Nephron progenitor cell (in vitro differentiated cells): ENCODE results near the gene SLC25A51.

ENCODE experiments used
- DNase-seq: peaks from one replicate; pipeline ENCODE4 v3.0.0; 2021
- H3K27ac Mint-ChIP-seq: 2 replicates; pipeline ENCODE4 v1.8.0; 2021; ENCODE audit warnings: mild to moderate bottlenecking, moderate library complexity, mixed read lengths
- H3K27me3 Mint-ChIP-seq: 2 replicates; pipeline ENCODE4 v1.8.0; 2021; ENCODE audit warnings: mild to moderate bottlenecking, low read depth, mixed read lengths; ENCODE audit not compliant: poor library complexity
- H3K36me3 Mint-ChIP-seq: 2 replicates; pipeline ENCODE4 v1.8.0; 2021; ENCODE audit warnings: low read depth, mixed read lengths
- H3K4me1 Mint-ChIP-seq: 2 replicates; pipeline ENCODE4 v1.8.0; 2021; ENCODE audit warnings: mixed read lengths
- H3K4me3 Mint-ChIP-seq: 2 replicates; pipeline ENCODE4 v1.8.0; 2021; ENCODE audit warnings: mild to moderate bottlenecking, moderate library complexity, mixed read lengths
- H3K9me3 Mint-ChIP-seq: 2 replicates; pipeline ENCODE4 v1.8.0; 2021; ENCODE audit warnings: mild to moderate bottlenecking, moderate library complexity, mixed read lengths
- CTCF ChIP-seq: fragments of 200-600 bp; sonication (generic); IDR thresholded peaks from 2 replicates; pipeline ENCODE4 v1.5.0; 2021; ENCODE audit warnings: antibody characterized with exemption

The SLC25A51 gene

DNA sequence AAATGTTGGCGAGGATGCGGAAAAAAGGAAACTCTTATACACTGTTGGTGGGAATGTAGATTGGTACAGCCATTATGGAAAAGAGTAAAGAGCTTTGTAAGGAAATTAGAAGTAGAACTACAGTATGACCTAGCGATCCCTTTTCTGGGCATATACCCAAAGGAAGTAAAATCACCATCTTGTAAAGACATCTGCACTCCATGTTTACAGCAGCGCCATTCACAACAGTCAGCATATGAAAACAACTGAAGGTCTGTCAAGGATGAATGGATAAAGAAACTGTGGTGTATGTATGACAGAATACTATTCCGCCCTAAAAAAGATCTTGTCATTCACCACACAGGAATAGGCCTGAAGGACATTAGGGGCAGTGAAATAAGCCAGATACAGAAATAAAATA, 27.7 kb upstream of the SLC25A51 start:
- H3K36me3 Mint-ChIP-seq, result peaks cover 17% of the 10 kb centered on the region
- no peak for TF ChIP-seq CTCF
- peaks cover 25% of the 10 kb centered on the region for H3K4me1 Mint-ChIP-seq
- no peak overlapping the region for H3K4me3 Mint-ChIP-seq
- DNase-seq, result no peak
- no peaks in the 10 kb centered on the region for H3K27me3 Mint-ChIP-seq
- H3K27ac Mint-ChIP-seq, result no peak overlapping the region
- peaks cover 8% of the 10 kb centered on the region for H3K9me3 Mint-ChIP-seq

DNA sequence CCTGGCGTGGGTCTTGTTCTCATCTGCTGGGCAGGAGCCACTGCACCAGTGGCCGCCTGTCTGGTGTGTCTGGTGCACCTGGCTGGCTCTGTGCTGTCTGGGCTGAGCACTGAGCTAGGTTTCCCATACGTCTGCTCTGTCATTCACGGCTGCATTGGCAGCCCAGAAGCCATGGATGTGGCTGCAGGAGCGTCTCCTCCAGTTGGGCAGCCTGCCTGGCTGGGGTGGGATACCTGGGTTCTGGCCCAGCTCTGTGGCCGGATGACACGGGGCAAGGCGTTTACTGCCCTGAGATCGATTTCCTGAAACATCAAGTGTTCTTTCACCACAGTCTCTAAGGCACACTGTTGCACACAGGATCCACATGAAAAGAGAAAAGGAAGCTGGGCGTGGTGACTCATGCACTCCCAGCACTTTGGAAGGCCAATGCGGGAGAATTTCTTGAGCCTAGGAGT, 25.5 kb upstream of the SLC25A51 start:
- Mint-ChIP-seq H3K4me1 (peaks cover 40% of the 10 kb centered on the region), H3K4me3 (no peak overlapping the region), H3K27ac (no peak overlapping the region), H3K9me3 (peaks cover 8% of the 10 kb centered on the region), H3K36me3 (peaks cover 17% of the 10 kb centered on the region), H3K27me3 (no peaks in the 10 kb centered on the region)
- TF ChIP-seq CTCF, result no peak
- DNase-seq, result no peak

GRCh38 chr9:37928552-37929430, 24.9 kb upstream of the SLC25A51 start:
- DNase-seq, result no peak
- H3K4me3 Mint-ChIP-seq, result no peak overlapping the region
- H3K9me3 Mint-ChIP-seq, result peaks cover 8% of the 10 kb centered on the region
- H3K27me3 Mint-ChIP-seq, result no peaks in the 10 kb centered on the region
- no peak for TF ChIP-seq CTCF
- H3K4me1 Mint-ChIP-seq, result peaks cover 43% of the 10 kb centered on the region
- H3K36me3 Mint-ChIP-seq, result peaks cover 17% of the 10 kb centered on the region
- H3K27ac Mint-ChIP-seq, result no peak overlapping the region

DNA sequence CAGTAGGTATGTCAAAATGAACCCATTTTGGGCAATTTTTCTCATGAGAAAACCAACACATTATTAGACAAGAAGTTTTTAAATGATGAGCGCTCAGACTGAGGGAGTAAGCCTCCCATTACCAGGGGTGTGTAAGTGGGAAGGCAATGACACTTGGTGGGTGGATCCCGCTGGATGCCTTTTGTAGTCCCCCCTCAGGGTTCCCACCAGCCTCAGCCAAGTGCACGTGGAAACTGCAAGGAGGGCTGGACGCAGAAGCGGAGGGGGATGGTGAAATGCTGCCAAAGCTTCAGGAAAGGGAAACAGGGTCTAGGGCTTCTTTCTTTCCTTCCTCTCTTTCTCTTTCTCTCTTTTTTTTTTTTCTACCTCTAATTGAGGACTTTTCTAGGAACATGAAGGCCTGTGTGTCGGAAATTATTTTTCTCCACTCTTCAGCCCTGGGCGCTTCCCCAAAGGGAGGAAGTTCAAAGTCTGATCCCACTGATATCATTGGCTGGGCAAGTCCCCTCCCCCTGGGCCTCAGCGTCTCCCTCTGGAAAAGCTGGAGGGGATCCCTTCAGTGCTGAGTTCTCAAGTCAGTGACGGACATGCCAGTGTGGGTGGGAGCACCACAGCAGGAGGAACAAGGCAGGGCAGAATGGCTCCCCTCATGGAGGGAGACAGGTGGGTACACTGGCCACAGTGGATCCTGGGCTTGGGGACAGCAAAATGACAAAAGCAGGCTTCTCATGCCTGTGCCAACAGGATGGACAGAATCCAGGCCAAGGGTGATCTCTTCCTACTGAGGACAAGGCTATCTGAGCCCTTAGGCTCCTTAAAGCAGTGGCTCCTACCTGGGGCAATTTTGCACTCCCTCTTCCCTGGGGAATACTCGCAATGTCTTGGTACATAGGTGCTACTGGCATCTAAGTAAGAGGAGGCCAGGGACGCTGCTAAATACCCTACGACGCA, 23.9 kb upstream of the SLC25A51 start:
- peaks cover 8% of the 10 kb centered on the region for H3K9me3 Mint-ChIP-seq
- DNase-seq, result no peak
- H3K36me3 Mint-ChIP-seq, result peaks cover 17% of the 10 kb centered on the region
- TF ChIP-seq CTCF, result no peak
- no peak overlapping the region for H3K4me3 Mint-ChIP-seq
- H3K27ac Mint-ChIP-seq, result peak overlapping the region; percentile 55
- peaks cover 52% of the 10 kb centered on the region for H3K4me1 Mint-ChIP-seq
- H3K27me3 Mint-ChIP-seq, result no peaks in the 10 kb centered on the region

DNA sequence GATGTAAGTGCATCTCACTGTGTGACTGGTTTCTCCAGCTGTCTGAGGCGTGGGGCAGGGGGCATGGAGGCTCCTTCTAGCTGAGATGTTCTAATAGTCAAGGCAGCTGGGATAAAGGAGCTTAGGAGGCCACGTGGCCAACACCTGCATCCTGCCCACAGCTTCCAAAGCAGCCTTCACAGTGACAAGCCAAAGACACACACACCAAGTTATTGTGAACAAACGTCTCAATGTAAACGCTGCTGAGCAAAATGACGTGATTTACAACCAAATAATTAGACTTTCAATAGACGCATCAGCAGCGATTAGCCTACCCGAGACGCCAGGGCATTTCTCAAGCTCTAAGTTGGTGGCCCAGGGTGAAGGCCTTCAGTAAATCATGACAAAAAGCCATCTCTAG, 23.2 kb upstream of the SLC25A51 start:
- peaks cover 17% of the 10 kb centered on the region for H3K36me3 Mint-ChIP-seq
- H3K4me3 Mint-ChIP-seq, result no peak overlapping the region
- no peaks in the 10 kb centered on the region for H3K27me3 Mint-ChIP-seq
- peaks cover 8% of the 10 kb centered on the region for H3K9me3 Mint-ChIP-seq
- H3K4me1 Mint-ChIP-seq, result peaks cover 59% of the 10 kb centered on the region
- no peak for DNase-seq
- no peak overlapping the region for H3K27ac Mint-ChIP-seq
- no peak for TF ChIP-seq CTCF
